ENCODE measurements around the gene INF2.

GRCh38 chr14:104664588-104664987 lies 24.8 kb upstream of the INF2 start:
- TF ChIP-seq CTCF (IDR thresholded peaks at IDR 0.05), result no peak
- TF ChIP-seq POLR2A (IDR thresholded peaks at IDR 0.05), result no peak

Measured in right lobe of liver (tissue), 4 donors.